ENCODE data around the gene METAP1D.

Gene METAP1D

GRCh38 chr2:171999161-171999560 lies 592 bp upstream of the METAP1D start:
- DNase-seq, result no peak

GRCh38 chr2:172000696-172001361 lies 1.1 kb downstream of the METAP1D start:
- no peak for DNase-seq

- no peak for DNase-seq
Observed at GRCh38 chr2:172007372-172007771, 7.6 kb downstream of the METAP1D start.

- DNase-seq, result no peak
Observed at GRCh38 chr2:172009823-172010222, 10.1 kb downstream of the METAP1D start.

- no peak for DNase-seq
Observed at GRCh38 chr2:172011812-172012575, 12.2 kb downstream of the METAP1D start.

- DNase-seq, result no peak
Observed at GRCh38 chr2:172012677-172013391, 13.1 kb downstream of the METAP1D start.

- no peak for DNase-seq
Observed at GRCh38 chr2:172013396-172013795, 13.6 kb downstream of the METAP1D start.

GRCh38 chr2:172021074-172021931 lies 21.6 kb downstream of the METAP1D start:
- DNase-seq, result no peak

- no peak for DNase-seq
Observed at GRCh38 chr2:172021955-172022354, 22.2 kb downstream of the METAP1D start.

- DNase-seq, result no peak
Observed at GRCh38 chr2:172031536-172031935, 31.8 kb downstream of the METAP1D start.

GRCh38 chr2:172038121-172038520 lies 38.4 kb downstream of the METAP1D start:
- no peak for DNase-seq

- DNase-seq, result no peak
Observed at GRCh38 chr2:172038604-172039003, 38.9 kb downstream of the METAP1D start.

GRCh38 chr2:172039011-172039704 lies 39.4 kb downstream of the METAP1D start:
- DNase-seq, result no peak

- DNase-seq, result no peak
Observed at GRCh38 chr2:172040311-172040710, 40.6 kb downstream of the METAP1D start.

- no peak for DNase-seq
Observed at GRCh38 chr2:172046080-172046678, 46.4 kb downstream of the METAP1D start.

- DNase-seq, result no peak
Observed at GRCh38 chr2:172046866-172047565, 47.3 kb downstream of the METAP1D start.

- DNase-seq, result no peak
Observed at GRCh38 chr2:172047566-172048507, 48.1 kb downstream of the METAP1D start.

- DNase-seq, result no peak
Observed at GRCh38 chr2:172048508-172049503, 49.1 kb downstream of the METAP1D start.
